ENCODE measurements around the gene OR4D9.

Gene OR4D9

DNA sequence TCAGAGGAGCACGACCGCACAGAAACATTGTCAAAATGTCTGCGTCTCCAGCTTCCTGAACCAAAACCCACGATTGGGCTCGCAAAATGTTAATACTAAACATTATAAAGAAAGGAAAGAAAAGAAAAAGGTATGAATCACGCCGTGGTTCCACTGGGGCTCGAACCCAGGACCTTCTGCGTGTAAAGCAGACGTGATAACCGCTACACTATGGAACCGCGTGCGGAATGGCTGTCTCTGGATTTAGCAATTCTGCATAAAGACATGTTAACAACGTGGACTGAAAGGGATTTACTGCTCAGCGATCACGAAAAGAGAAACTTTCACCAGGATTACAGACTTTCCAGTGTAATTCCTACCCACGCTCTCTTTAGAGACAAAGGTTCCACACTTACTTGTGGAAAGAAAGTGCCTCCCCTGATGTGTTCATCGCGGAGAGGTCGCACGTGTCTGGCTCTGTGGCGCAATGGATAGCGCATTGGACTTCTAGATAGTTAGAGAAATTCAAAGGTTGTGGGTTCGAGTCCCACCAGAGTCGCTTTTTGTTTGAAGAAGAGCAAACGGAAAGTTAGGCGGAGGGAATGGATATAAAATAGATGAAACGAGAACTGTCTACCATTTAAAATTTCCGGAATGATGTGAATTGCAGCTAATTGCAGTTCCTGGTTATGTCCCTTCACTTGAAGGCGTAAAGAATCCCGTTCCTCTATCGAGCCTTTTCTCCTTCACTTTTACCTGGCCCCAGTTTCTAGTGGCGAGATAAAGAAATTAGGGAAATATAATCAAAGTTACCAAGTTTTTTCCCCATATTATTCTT is 39.7 kb downstream of the OR4D9 start:
- DNase-seq (ENCODE audit: low spot score): peak; percentile 42

DNA sequence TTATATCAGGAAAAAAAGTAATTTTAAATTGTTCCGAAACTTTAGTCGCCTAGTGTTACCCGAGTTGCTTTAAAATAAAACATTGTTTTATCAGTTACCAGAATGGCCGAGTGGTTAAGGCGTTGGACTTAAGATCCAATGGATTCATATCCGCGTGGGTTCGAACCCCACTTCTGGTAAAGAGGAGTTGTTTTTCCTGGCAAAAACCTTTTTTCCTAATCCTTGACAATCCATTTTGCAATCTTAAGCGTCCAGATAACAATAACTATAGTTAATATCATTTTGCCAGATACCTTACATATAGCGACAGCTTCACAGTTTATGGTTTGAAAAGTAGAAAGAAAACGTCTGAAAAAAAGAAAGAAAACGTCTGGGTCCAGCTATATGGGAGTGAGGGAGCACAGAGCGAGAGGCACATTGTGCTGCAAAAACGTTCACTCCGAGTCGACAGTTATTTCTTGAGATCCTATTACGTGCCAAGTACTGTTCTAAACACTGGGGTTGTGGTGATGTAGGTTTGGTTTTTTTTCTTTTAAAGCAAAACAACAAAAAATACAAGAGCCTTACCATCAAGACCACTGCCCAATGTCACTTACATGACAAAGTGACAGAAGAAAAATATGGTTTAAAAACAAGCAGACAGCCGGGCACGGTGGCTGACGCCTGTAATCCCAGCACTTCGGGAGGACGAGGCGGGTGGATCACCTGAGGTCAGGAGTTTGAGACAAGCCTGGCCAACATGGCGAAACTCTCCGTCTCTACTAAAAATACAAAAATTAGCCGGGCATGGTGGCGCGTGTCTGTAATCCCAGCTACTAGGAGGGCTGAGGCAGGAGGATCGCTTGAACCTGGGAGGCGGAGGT is 40.6 kb downstream of the OR4D9 start:
- DNase-seq (ENCODE audit: low spot score): no peak

GRCh38 chr11:59552844-59553243 is 41.5 kb downstream of the OR4D9 start:
- DNase-seq (ENCODE audit: low spot score): no peak

- no peak for DNase-seq (ENCODE audit: low spot score)
These were observed 42.0 kb downstream of the OR4D9 start for GRCh38 chr11:59553323-59553722.

DNA sequence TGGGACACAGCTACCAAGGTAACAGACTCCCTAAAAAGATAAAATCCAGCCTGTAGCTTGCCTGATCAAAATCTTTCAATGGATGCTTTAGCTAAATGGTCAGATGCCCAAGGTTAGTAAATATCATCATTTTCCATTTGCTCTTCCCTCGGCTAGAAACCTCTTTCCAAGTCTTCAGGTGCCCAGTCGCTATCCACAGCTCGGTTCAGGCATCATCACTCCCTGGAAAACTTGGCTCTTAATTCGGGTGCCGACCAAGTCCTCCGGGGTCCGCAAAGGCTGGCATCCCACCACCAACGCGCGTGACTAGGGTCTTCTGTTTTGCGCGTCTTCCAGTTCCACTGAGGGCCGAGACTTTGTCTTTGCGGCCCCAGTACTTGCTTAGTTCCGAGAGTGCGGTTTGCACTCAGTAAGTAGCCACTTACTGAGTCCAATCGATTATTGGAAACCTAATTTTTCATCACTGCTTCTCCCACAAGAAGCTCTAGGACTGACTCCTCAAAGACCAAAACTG is 44.3 kb downstream of the OR4D9 start:
- no peak for DNase-seq (ENCODE audit: low spot score)

GRCh38 chr11:59556115-59556916 is 45.0 kb downstream of the OR4D9 start:
- peak; percentile 43 for DNase-seq (ENCODE audit: low spot score)

- DNase-seq (ENCODE audit: low spot score): no peak
These were observed 45.6 kb downstream of the OR4D9 start for GRCh38 chr11:59556917-59557348.

DNA sequence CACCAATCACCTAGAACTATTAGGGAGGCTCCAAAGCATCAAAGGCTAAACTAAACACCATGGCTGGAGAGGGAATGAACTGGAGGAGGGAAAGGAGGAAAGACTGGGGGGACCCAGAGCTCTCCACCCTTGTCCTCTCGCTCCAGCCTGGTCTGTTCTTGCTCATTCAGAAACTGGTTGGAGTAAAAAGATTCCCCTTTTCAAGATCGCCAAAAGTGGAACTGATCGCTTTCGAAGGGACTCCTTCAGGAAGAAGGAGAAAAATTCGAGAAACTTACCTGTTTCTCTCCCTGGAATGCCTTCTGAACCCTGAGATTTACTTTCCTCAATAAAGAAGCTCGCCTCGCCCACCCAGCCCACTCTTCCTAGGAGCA is 46.9 kb downstream of the OR4D9 start:
- DNase-seq (ENCODE audit: low spot score): no peak

- no peak for DNase-seq (ENCODE audit: low spot score)
These were observed 48.5 kb downstream of the OR4D9 start for GRCh38 chr11:59559886-59560285.

DNA sequence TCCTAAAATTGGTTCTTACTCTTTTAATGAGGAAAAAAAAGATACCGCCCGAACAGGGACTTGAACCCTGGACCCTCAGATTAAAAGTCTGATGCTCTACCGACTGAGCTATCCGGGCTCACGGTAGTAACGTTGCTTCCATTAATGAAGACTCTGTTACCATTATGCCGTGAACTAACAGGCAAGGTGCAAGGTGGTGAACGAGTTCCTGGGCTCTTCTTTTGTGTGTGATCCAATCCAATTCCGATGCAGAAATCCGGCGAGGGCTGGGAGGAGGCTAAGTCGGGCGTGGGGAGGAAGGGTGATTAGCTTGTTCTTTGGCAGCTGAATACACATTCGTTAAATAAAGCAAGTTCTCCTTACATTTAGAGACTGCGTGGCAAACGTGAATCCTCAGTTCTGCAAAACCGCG is 49.0 kb downstream of the OR4D9 start:
- DNase-seq (ENCODE audit: low spot score): peak; percentile 45

DNA sequence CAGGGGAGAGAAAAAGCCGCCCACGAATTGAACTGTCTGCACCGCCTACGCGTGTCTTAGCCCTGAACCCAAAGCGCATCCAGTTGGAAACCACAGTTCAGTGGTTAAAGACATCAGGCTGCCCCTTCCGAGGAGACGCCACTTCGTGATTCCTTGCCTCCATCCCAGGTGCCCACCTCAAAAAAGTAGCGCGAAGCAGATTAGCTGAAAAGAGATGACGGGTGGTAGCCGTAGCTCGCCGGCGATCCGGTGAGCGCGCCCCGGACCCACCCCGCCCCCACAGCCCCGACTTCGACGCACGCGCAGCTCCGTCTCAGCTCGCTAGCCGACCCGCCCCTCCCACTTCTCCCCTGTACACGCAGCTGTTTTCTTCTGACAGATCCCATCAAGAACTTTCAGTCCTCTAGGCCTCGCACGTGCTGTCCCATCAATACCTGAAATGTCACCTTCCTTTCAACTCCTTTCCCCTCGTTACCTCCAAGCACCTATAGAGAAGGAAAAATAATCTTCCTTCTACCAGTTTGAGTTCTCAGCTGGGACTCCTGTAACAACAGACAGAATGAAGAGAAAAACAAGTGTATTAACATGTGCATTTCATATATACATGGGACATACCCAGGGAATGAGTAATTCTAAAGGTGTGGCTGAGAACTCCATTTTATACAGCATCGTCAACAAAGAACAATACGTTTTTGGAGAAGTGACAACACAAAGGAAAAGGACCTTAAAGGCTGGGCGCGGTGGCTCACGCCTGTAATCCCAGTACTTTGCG is 49.5 kb downstream of the OR4D9 start:
- DNase-seq (ENCODE audit: low spot score): peak; percentile 90

- DNase-seq (ENCODE audit: low spot score): no peak
These were observed 51.0 kb downstream of the OR4D9 start for GRCh38 chr11:59562292-59562691.
